Transverse colon (tissue), 4 donors: ENCODE data around the gene GLIS1. TPM values are rescaled to one million over a fixed set of nuclear protein-coding genes. Genes with fewer than 3 reads are reported as not detected.
A peak's percentile ranks its signal among the peaks of the same experiment; 100 is the strongest.

Source experiments
- DNase-seq: peaks from one replicate; pipeline ENCODE4 v3.0.0-alpha.2; 2019
- H3K27ac ChIP-seq, 4 donors: fragments of 200-600 bp; sonication (generic); 2 replicates each; pipeline ENCODE4 v1.5.1; 2016 to 2018; ENCODE audit warnings: inconsistent platforms in 4 of 4
- H3K27me3 ChIP-seq: fragments of 200-600 bp; sonication (generic); 2 replicates; pipeline ENCODE4 v1.5.1; 2017; ENCODE audit warnings: inconsistent platforms
- H3K36me3 ChIP-seq, 4 donors: fragments of 200-600 bp; sonication (generic); 2 replicates each; pipeline ENCODE4 v1.5.1; 2017 to 2019; ENCODE audit warnings: inconsistent platforms in 4 of 4
- H3K4me1 ChIP-seq, 4 donors: fragments of 200-600 bp; sonication (generic); 2 replicates each; pipeline ENCODE4 v1.5.1; 2017 to 2020; ENCODE audit warnings: inconsistent platforms in 4 of 4
- H3K4me3 ChIP-seq, 4 donors: fragments of 200-600 bp; sonication (generic); 1 replicate in 1 of 4; 2 replicates in 3 of 4; pipeline versions ENCODE4 v1.5.1 to v1.6.1; 2017 to 2019; ENCODE audit warnings: inconsistent platforms in 4 of 4
- H3K9me3 ChIP-seq, 2 donors: fragments of 200-600 bp; sonication (generic); 2 replicates each; pipeline ENCODE4 v1.5.1; 2017 to 2019; ENCODE audit warnings: inconsistent platforms in 2 of 2
- CTCF ChIP-seq, 5 experiments: fragments of 200-600 bp in 3 of 5; fragments of 450-650 bp in 2 of 5; sonication (generic) in 3 of 5; IDR thresholded peaks; 1 replicate in 2 of 5; 2 replicates in 3 of 5; pipeline ENCODE4 v1.5.1; 2016 to 2017; ENCODE audit warnings: antibody characterized with exemption in 5 of 5, inconsistent platforms in 3 of 5, mild to moderate bottlenecking in 2 of 5, moderate library complexity in 1 of 5
- EP300 ChIP-seq: sonication (generic); formaldehyde crosslinking; IDR thresholded peaks from one replicate; pipeline ENCODE4 v1.6.1; 2017; ENCODE audit warnings: antibody characterized with exemption, low read depth
- POLR2A ChIP-seq: fragments of 450-650 bp; IDR thresholded peaks from one replicate; pipeline ENCODE4 v1.6.1; 2016; ENCODE audit warnings: antibody characterized with exemption, mild to moderate bottlenecking, moderate library complexity
- POLR2AphosphoS5 ChIP-seq, 3 donors: sonication (generic); formaldehyde crosslinking; IDR thresholded peaks; one replicate each; pipeline ENCODE4 v1.6.1; 2016; ENCODE audit warnings: antibody characterized with exemption in 3 of 3
- WGBS, 2 donors: methylation state at CpG; one replicate each; pipeline ENCODE4 v1.1.5; 2018; ENCODE audit warnings: low coverage in 1 of 2; 5-methylcytosine and 5-hydroxymethylcytosine counted together
- in situ Hi-C, 4 donors: fragments of 200-750 bp; cut with MboI; loops; one replicate each; pipeline versions ENCODE4 v1.15.0 to v1.15.1; 2017; ENCODE audit warnings: low sequenced_read_pairs in 3 of 4, low pct_ligation_motif_present in 1 of 4, low pct_unique_long_range_greater_than_20kb in 1 of 4
- intact Hi-C: fragments of 100-400 bp; cut with DNase I; formaldehyde crosslinking; loops from one replicate; pipeline ENCODE4 v1.15.1; 2023; ENCODE audit warnings: low total_unique reads
- total RNA-seq, 4 donors: library from RNA; depleted of rRNA; stranded (reverse); fragments of >200 nt; gene quantifications; one replicate each; pipeline ENCODE4 v1.1.0, GENCODE V29; 2016

Gene GLIS1
- total RNA-seq, 4 donors from 2014 or later: 0.16 to 0.75 (median 0.27) TPM; not detected in 1

- Histone ChIP-seq H3K27me3 (no peaks in the 10 kb centered on the region), H3K36me3 (no peaks in the 10 kb centered on the region), H3K4me1 (no peaks in the 10 kb centered on the region), H3K9me3 (no peaks in the 10 kb centered on the region), H3K4me3 (no peak overlapping the region), H3K27ac (no peak overlapping the region)
- TF ChIP-seq CTCF (IDR thresholded peaks at IDR 0.05) (no peak), EP300 (no peak), POLR2A (no peak), POLR2AphosphoS5 (IDR thresholded peaks at IDR 0.05) (no peak)
- intact Hi-C loops: loop anchor here (5.0 kb wide), 1 partner anchor 274 kb away; no protein-coding TSS in a partner anchor
- 69% methylated on average over 5 of the region's 5 CpGs; no CpG with 5 or more reads in 1 of the 2 donors for WGBS, 2 donors
- in situ Hi-C loops: loop anchor here (5.0 to 25.0 kb wide), 4 partner anchors 269 to 469 kb away; no protein-coding TSS in a partner anchor
- DNase-seq: no peak
Measured at GRCh38 chr1:53755874-53756273, 16.9 kb upstream of the GLIS1 start.

GRCh38 chr1:53754484-53755312, 15.7 kb upstream of the GLIS1 start:
- H3K4me3 ChIP-seq: no peak overlapping the region
- H3K27me3 ChIP-seq: no peaks in the 10 kb centered on the region
- WGBS, 2 donors: 25 to 47% methylated on average over 4 to 6 of the region's 6 CpGs
- no peak overlapping the region for H3K27ac ChIP-seq
- no peaks in the 10 kb centered on the region for H3K4me1 ChIP-seq
- intact Hi-C loops: loop anchor here (5.0 kb wide), 1 partner anchor 272 kb away; no protein-coding TSS in a partner anchor
- H3K9me3 ChIP-seq: no peaks in the 10 kb centered on the region
- DNase-seq: peak; percentile 32
- TF ChIP-seq CTCF (IDR thresholded peaks at IDR 0.05) (peak; percentile 56 to 66 (median 61)), POLR2AphosphoS5 (IDR thresholded peaks at IDR 0.05) (no peak), POLR2A (no peak)
- H3K36me3 ChIP-seq: no peaks in the 10 kb centered on the region
- in situ Hi-C loops: loop anchor here (5.0 to 25.0 kb wide), 4 partner anchors 267 to 467 kb away; no protein-coding TSS in a partner anchor

GRCh38 chr1:53752281-53752680, 13.3 kb upstream of the GLIS1 start:
- intact Hi-C loops: no loop called here
- no peaks in the 10 kb centered on the region for H3K4me1 ChIP-seq
- H3K36me3 ChIP-seq: no peaks in the 10 kb centered on the region
- DNase-seq: no peak
- 86 to 88% methylated on average over 3 to 6 of the region's 6 CpGs for WGBS, 2 donors
- H3K4me3 ChIP-seq: no peak overlapping the region
- peaks cover 3% of the 10 kb centered on the region for H3K27me3 ChIP-seq
- H3K27ac ChIP-seq: no peak overlapping the region
- TF ChIP-seq POLR2AphosphoS5 (IDR thresholded peaks at IDR 0.05) (no peak), POLR2A (no peak), CTCF (IDR thresholded peaks at IDR 0.05) (no peak), EP300 (no peak)
- in situ Hi-C loops: loop anchor here (10.0 to 25.0 kb wide), 3 partner anchors 265 to 465 kb away; no protein-coding TSS in a partner anchor
- no peaks in the 10 kb centered on the region for H3K9me3 ChIP-seq

GRCh38 chr1:53747841-53748240, 8.9 kb upstream of the GLIS1 start:
- Histone ChIP-seq H3K4me3 (no peak overlapping the region), H3K27ac (no peak overlapping the region), H3K27me3 (peaks cover 30% of the 10 kb centered on the region), H3K9me3 (no peaks in the 10 kb centered on the region), H3K4me1 (no peaks in the 10 kb centered on the region), H3K36me3 (no peaks in the 10 kb centered on the region)
- intact Hi-C loops (no loop called here), in situ Hi-C loops (no loop called here)
- DNase-seq: no peak
- 86 to 96% methylated on average over 7 to 8 of the region's 8 CpGs for WGBS, 2 donors
- TF ChIP-seq CTCF (IDR thresholded peaks at IDR 0.05): no peak
- no peak for TF ChIP-seq POLR2A
- TF ChIP-seq POLR2AphosphoS5 (IDR thresholded peaks at IDR 0.05): no peak
- TF ChIP-seq EP300: no peak
